H9 (cell line): ENCODE results near the gene PHTF2. TPM values are rescaled to one million over a fixed set of nuclear protein-coding genes. Genes with fewer than 3 reads are reported as not detected.

Experiments used
- DNase-seq: peaks from one replicate; pipeline ENCODE4 v3.0.0-alpha.2; 2017
- H2AFZ ChIP-seq: one replicate; pipeline ENCODE4 v1.6.1; 2013; ENCODE audit warnings: mild to moderate bottlenecking, low read length, control low read depth, moderate library complexity
- H2AK5ac ChIP-seq: 2 replicates; pipeline ENCODE4 v1.6.1; 2013; ENCODE audit warnings: low read length, control low read depth, mixed read lengths; ENCODE audit not compliant: insufficient read length
- H2BK120ac ChIP-seq: one replicate; pipeline ENCODE4 v1.6.1; 2013; ENCODE audit warnings: low read depth, mild to moderate bottlenecking, low read length, control low read depth, inconsistent platforms; ENCODE audit not compliant: poor library complexity, severe bottlenecking
- H2BK12ac ChIP-seq: 2 replicates; pipeline ENCODE4 v1.6.1; 2013; ENCODE audit warnings: low read length, control low read depth, mixed read lengths, low read depth; ENCODE audit not compliant: insufficient read length
- H2BK15ac ChIP-seq: 2 replicates; pipeline ENCODE4 v1.6.1; 2013; ENCODE audit warnings: low read depth, low read length, control low read depth
- H2BK20ac ChIP-seq: one replicate; pipeline ENCODE4 v1.6.1; 2013; ENCODE audit warnings: low read depth, mild to moderate bottlenecking, low read length, control low read depth, inconsistent platforms; ENCODE audit not compliant: poor library complexity, severe bottlenecking
- H2BK5ac ChIP-seq: 2 replicates; pipeline ENCODE4 v1.6.1; 2013; ENCODE audit warnings: low read length, control low read depth, mixed read lengths; ENCODE audit not compliant: insufficient read length
- H3K14ac ChIP-seq: 2 replicates; pipeline ENCODE4 v1.6.1; 2013; ENCODE audit warnings: low read length, control low read depth; ENCODE audit not compliant: insufficient read depth
- H3K18ac ChIP-seq: 2 replicates; pipeline ENCODE4 v1.6.1; 2013; ENCODE audit warnings: low read depth, mild to moderate bottlenecking, mixed read lengths, low read length, control low read depth; ENCODE audit not compliant: insufficient read length
- H3K23ac ChIP-seq: 2 replicates; pipeline ENCODE4 v1.6.1; 2013; ENCODE audit warnings: low read length, control low read depth, mixed read lengths, low read depth; ENCODE audit not compliant: insufficient read length
- H3K23me2 ChIP-seq: 2 replicates; pipeline ENCODE4 v1.6.1; 2013; ENCODE audit warnings: low read depth, mild to moderate bottlenecking, mixed read lengths, low read length, control low read depth; ENCODE audit not compliant: insufficient read length, poor library complexity, severe bottlenecking
- H3K27ac ChIP-seq: 2 replicates; pipeline ENCODE4 v1.5.1; 2013; ENCODE audit warnings: low read length, control low read depth, mixed read lengths, low read depth; ENCODE audit not compliant: insufficient read length
- H3K27me3 ChIP-seq: 2 replicates; pipeline ENCODE4 v1.6.1; 2013; ENCODE audit warnings: low read length, control low read depth, inconsistent platforms; ENCODE audit not compliant: insufficient read depth
- H3K4ac ChIP-seq: 2 replicates; pipeline ENCODE4 v1.6.1; 2013; ENCODE audit warnings: low read depth, mild to moderate bottlenecking, control low read depth, inconsistent platforms, low read length, moderate library complexity
- H3K4me1 ChIP-seq: 2 replicates; pipeline ENCODE4 v1.6.1; 2013; ENCODE audit warnings: low read length, control low read depth, inconsistent platforms; ENCODE audit not compliant: insufficient read depth
- H3K4me2 ChIP-seq: 2 replicates; pipeline ENCODE4 v1.6.1; 2013; ENCODE audit warnings: low read length, control low read depth, mixed read lengths; ENCODE audit not compliant: insufficient read length, insufficient read depth
- H3K56ac ChIP-seq: 2 replicates; pipeline ENCODE4 v1.6.1; 2013; ENCODE audit warnings: low read depth, mild to moderate bottlenecking, mixed read lengths, low read length, control low read depth; ENCODE audit not compliant: insufficient read length
- H3K79me1 ChIP-seq: 2 replicates; pipeline ENCODE4 v1.6.1; 2013; ENCODE audit warnings: low read depth, mild to moderate bottlenecking, moderate library complexity, low read length, control low read depth, inconsistent platforms; ENCODE audit not compliant: insufficient read depth, poor library complexity, severe bottlenecking
- H3K79me2 ChIP-seq: 2 replicates; pipeline ENCODE4 v1.6.1; 2013; ENCODE audit warnings: low read length, control low read depth, inconsistent platforms; ENCODE audit not compliant: insufficient read depth
- H3K9ac ChIP-seq: 2 replicates; pipeline ENCODE4 v1.6.1; 2013; ENCODE audit warnings: low read length, control low read depth, mixed read lengths; ENCODE audit not compliant: insufficient read length; ENCODE audit errors: extremely low read depth
- H3K9me3 ChIP-seq: one replicate; pipeline ENCODE4 v1.6.1; 2013; ENCODE audit warnings: low read depth, low read length, inconsistent platforms; ENCODE audit not compliant: control insufficient read depth
- H3T11ph ChIP-seq: one replicate; pipeline ENCODE4 v1.6.1; 2013; ENCODE audit warnings: mild to moderate bottlenecking, low read length, control low read depth, inconsistent platforms
- H4K20me1 ChIP-seq: one replicate; pipeline ENCODE4 v1.6.1; 2013; ENCODE audit not compliant: control insufficient read depth, insufficient read length, insufficient read depth
- H4K5ac ChIP-seq: 2 replicates; pipeline ENCODE4 v1.6.1; 2013; ENCODE audit warnings: low read depth, mild to moderate bottlenecking, mixed read lengths, low read length, control low read depth; ENCODE audit not compliant: insufficient read length
- H4K8ac ChIP-seq: replicated peaks from 2 replicates; pipeline ENCODE4 v1.6.1; 2013; ENCODE audit warnings: low read length, control low read depth, mixed read lengths, low read depth; ENCODE audit not compliant: insufficient read length
- H4K91ac ChIP-seq: 2 replicates; pipeline ENCODE4 v1.6.1; 2013; ENCODE audit warnings: low read depth, mild to moderate bottlenecking, moderate library complexity, mixed read lengths, low read length, control low read depth; ENCODE audit not compliant: insufficient read length
- H3K27ac Mint-ChIP-seq, 3 experiments: 2 replicates in 2 of 3; 3 replicates in 1 of 3; pipeline ENCODE4 v1.8.0; 2020 to 2021; ENCODE audit warnings: mixed read lengths in 3 of 3, mild to moderate bottlenecking in 1 of 3, moderate library complexity in 1 of 3
- H3K27me3 Mint-ChIP-seq: 2 replicates; pipeline ENCODE4 v1.8.0; 2021; ENCODE audit warnings: low read depth, mild to moderate bottlenecking, moderate library complexity, mixed read lengths
- H3K36me3 Mint-ChIP-seq, 3 experiments: 2 replicates in 2 of 3; 3 replicates in 1 of 3; pipeline ENCODE4 v1.8.0; 2020 to 2021; ENCODE audit warnings: low read depth in 3 of 3, mixed read lengths in 3 of 3; ENCODE audit not compliant: insufficient read depth in 1 of 3
- H3K4me1 Mint-ChIP-seq, 2 experiments: 2 replicates each; pipeline ENCODE4 v1.8.0; 2020; ENCODE audit warnings: mixed read lengths in 2 of 2
- H3K4me3 Mint-ChIP-seq, 2 experiments: 2 replicates in 1 of 2; 3 replicates in 1 of 2; pipeline ENCODE4 v1.8.0; 2020 to 2021; ENCODE audit warnings: mild to moderate bottlenecking in 2 of 2, mixed read lengths in 2 of 2, moderate library complexity in 1 of 2
- H3K9me3 Mint-ChIP-seq, 2 experiments: 2 replicates in 1 of 2; 3 replicates in 1 of 2; pipeline ENCODE4 v1.8.0; 2020; ENCODE audit warnings: mild to moderate bottlenecking in 2 of 2, mixed read lengths in 2 of 2, moderate library complexity in 1 of 2
- WGBS: extraction: QIAGEN DNeasy Blood & Tissue Kit; methylation state at CpG from one replicate; pipeline ENCODE4 v1.1.7; 2013; ENCODE audit warnings: missing lambda C conversion rate, low lambda C conversion rate, mixed read lengths; ENCODE audit not compliant: insufficient read length; ENCODE audit errors: extremely low coverage; 5-methylcytosine and 5-hydroxymethylcytosine counted together
- total RNA-seq: library from RNA; stranded (reverse); gene quantifications from 2 replicates; pipeline ENCODE4 v1.2.1, GENCODE V29; 2021
- TF ChIP-seq, protein P1 (sequence below): fragments of 200-600 bp; sonication (generic); conservative IDR thresholded peaks from 3 replicates; pipeline ENCODE4 v1.8.0; 2021; ENCODE audit warnings: antibody characterized with exemption, mild to moderate bottlenecking

Gene PHTF2
- total RNA-seq, 1 experiment from 2014 or later = 16.2 TPM

DNA sequence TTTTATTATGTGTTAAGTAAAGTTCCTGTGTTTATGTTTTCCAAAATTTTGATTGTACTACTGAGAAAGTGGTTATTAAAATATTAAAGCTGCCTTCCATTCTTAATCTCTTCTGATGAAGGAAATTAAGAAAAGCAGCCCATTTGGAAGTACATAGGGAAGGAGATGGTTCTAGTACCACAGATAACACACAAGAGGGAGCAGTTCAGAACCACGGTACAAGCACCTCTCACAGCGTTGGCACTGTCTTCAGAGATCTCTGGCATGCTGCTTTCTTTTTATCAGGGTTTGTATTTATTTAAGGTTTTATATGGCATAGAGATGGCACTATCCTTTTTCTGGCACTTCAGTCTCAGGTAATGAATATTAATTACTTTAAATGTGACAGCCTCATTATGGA is 111.6 kb downstream of the PHTF2 start:
- H3K23me2 ChIP-seq = no peaks in the 10 kb centered on the region
- H3T11ph ChIP-seq = no peak overlapping the region
- no CpG with 5 or more reads among the region's 2 CpGs for WGBS
- no peak for DNase-seq
- no peak overlapping the region for H4K91ac ChIP-seq
- no peaks in the 10 kb centered on the region for H3K9me3 ChIP-seq
- no peak overlapping the region for H2AFZ ChIP-seq
- H2AK5ac ChIP-seq = no peak overlapping the region
- H3K18ac ChIP-seq = no peak overlapping the region
- no peak overlapping the region for H2BK120ac ChIP-seq
- H3K23ac ChIP-seq = no peak overlapping the region
- no peak overlapping the region for H3K9ac ChIP-seq
- H3K4ac ChIP-seq = no peak overlapping the region
- no peaks in the 10 kb centered on the region for H3K27me3 ChIP-seq
- H3K14ac ChIP-seq = no peak overlapping the region
- Mint-ChIP-seq H3K9me3 (no peaks in the 10 kb centered on the region), H3K36me3 (no peaks in the 10 kb centered on the region), H3K27ac (no peak overlapping the region), H3K4me1 (no peaks in the 10 kb centered on the region), H3K4me3 (no peak overlapping the region), H3K27me3 (no peaks in the 10 kb centered on the region)
- no peaks in the 10 kb centered on the region for H3K4me1 ChIP-seq
- H2BK5ac ChIP-seq = no peak overlapping the region
- no peak overlapping the region for H3K4me2 ChIP-seq
- no peak overlapping the region for H3K27ac ChIP-seq
- no peaks in the 10 kb centered on the region for H3K79me2 ChIP-seq
- no peak overlapping the region for H4K5ac ChIP-seq
- no peak overlapping the region for H2BK20ac ChIP-seq
- no peaks in the 10 kb centered on the region for H4K20me1 ChIP-seq
- no peak overlapping the region for H4K8ac ChIP-seq
- no peak overlapping the region for H2BK15ac ChIP-seq
- no peaks in the 10 kb centered on the region for H3K79me1 ChIP-seq
- no peak overlapping the region for H3K56ac ChIP-seq
- TF ChIP-seq, protein P1, sequence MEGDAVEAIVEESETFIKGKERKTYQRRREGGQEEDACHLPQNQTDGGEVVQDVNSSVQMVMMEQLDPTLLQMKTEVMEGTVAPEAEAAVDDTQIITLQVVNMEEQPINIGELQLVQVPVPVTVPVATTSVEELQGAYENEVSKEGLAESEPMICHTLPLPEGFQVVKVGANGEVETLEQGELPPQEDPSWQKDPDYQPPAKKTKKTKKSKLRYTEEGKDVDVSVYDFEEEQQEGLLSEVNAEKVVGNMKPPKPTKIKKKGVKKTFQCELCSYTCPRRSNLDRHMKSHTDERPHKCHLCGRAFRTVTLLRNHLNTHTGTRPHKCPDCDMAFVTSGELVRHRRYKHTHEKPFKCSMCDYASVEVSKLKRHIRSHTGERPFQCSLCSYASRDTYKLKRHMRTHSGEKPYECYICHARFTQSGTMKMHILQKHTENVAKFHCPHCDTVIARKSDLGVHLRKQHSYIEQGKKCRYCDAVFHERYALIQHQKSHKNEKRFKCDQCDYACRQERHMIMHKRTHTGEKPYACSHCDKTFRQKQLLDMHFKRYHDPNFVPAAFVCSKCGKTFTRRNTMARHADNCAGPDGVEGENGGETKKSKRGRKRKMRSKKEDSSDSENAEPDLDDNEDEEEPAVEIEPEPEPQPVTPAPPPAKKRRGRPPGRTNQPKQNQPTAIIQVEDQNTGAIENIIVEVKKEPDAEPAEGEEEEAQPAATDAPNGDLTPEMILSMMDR = peak; percentile 28; the same call in 2 of the 3 replicates
- no peak overlapping the region for H2BK12ac ChIP-seq
